ENCODE measurements around the gene CBS.
A peak's percentile ranks its signal among the peaks of the same experiment; 100 is the strongest.
"Not testable (repeated sequence)": the region's sequence is repeated elsewhere in the genome, so short reads cannot be mapped to it uniquely, and the experiment has no call there.

Gene CBS

GRCh38 chr21:43027846-43028731 lies 47.5 kb downstream of the CBS start:
- Histone ChIP-seq H3K4me3 (no peak overlapping the region), H3K27ac (peak overlapping the region in 1 of 21 experiments; percentile 61)

DNA sequence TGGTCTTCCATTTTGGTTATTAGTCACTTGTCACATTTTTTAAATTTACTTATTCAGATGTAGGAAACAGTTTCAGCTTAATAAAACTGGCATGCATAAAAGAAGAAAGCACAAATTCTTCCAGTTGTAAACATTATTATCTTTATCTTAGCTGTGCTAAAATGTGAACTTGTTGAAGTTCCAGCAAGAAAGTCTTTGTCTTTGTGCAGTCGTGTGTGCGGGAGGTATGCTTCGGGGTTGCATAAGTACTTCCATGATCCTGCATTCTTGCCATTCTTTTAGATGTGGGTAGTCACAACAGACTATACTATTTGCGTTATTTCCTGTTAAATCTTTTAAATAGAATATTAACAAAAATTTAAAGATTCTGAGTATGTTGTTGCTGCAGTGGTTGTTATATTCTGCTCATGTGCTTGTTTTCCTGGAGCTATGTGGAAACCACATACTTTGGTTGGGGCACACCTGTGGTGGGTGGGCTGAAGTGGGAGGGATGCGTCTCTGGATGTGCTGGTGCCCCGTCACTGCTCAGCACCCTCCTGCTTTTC lies 49.9 kb downstream of the CBS start:
- Histone ChIP-seq H3K4me3 (no peak overlapping the region), H3K27ac (no peak overlapping the region)

DNA sequence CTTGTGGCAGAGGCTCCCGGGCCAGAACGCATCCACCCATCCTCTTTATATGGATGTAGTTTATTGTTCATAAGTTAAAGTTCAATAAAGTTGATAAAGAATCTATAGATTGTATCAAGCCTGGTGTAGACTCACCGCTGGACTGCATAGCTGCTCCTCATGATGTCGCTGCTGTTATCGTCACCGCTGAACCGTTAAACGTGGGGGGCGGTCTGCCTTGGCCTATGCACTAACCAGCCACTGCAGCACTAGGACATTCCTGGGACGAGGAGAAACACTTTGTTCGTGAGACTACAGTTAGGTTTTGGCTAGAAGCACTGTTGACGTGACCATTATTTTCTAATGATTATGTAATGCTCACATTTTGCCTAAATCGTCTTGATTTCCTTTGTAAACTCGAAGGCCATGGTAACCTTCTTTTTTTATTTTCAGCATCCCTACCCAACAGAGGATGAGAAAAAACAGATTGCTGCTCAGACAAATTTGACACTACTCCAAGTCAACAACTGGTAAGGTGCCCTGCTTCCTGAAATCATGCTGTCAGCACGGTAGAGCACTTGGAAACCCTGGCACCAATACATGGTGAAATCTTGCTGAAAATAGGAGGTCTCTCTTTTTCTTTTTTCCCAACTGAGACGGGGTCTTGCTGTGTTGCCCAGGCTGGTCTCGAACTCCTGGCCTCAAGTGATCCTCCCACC lies 51.0 kb downstream of the CBS start:
- no peak overlapping the region for H3K4me3 ChIP-seq
- H3K27ac ChIP-seq = no peak overlapping the region

DNA sequence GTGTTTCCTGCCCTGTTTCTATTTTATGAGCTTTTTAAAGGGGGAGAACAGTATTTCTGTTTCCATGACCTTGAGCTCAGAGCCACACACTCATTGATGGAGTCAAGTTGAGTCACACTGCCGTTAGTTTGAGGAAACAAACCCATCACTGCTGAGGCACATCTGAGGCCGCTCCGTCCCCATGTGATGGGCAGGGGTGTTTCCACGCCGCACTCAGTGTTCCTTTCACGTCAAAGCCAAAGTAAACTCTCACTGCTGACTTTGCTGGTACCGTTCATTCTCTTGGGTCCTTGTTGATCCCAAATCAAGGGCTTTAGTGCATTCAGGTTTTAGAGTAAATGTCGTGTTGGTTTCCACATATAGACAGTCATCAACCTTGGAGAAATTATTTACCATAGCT lies 52.5 kb downstream of the CBS start:
- Histone ChIP-seq H3K4me3 (no peak overlapping the region), H3K27ac (no peak overlapping the region)

- no peak overlapping the region for H3K4me3 ChIP-seq
- no peak overlapping the region for H3K27ac ChIP-seq
Measured at GRCh38 chr21:43021756-43022600, 53.7 kb downstream of the CBS start.

DNA sequence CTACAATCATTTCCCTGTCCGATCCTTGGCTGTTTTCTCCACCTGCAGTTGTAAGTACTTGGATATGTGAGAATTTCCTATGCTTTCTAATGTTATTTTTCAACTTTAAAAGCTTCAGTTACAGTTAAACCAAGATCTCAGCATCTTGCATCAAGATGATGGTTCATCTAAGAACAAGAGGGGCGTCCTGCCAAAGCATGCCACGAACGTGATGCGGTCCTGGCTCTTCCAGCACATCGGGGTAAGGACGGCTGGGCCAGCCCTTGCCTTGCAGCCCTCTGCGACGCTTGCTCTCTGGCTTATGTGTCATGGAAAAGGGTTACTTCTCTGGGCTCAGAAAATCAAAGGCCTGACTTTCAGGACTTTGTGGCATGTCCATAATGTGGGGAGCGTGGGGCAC lies 54.4 kb downstream of the CBS start:
- Histone ChIP-seq H3K27ac (no peak overlapping the region), H3K4me3 (no peak overlapping the region)

- Histone ChIP-seq H3K4me3 (no peak overlapping the region), H3K27ac (no peak overlapping the region)
Measured at GRCh38 chr21:43020771-43021170, 54.9 kb downstream of the CBS start.

DNA sequence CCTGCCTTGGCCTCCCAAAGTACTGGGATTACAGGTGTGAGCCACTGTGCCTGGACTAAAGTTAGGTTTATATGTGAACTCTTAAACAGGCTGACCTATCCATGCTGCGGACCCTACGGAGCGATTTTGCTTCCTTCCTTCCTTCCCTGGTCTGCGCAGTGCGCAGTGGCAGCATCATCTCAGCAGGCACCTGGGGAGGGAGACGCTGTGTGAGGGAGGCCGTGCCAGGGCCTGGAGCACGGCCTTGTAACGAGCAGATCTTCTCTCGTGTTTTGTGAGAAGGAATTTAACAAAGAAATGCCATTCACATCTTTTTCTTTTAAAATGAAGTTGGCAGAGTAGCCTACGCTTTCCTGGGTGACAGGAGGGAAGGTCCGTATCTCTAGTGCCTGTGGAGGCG lies 55.5 kb downstream of the CBS start:
- no peak overlapping the region for H3K27ac ChIP-seq
- H3K4me3 ChIP-seq = no peak overlapping the region

GRCh38 chr21:43018519-43018918 lies 57.1 kb downstream of the CBS start:
- H3K27ac ChIP-seq = no peak overlapping the region
- no peak overlapping the region for H3K4me3 ChIP-seq

DNA sequence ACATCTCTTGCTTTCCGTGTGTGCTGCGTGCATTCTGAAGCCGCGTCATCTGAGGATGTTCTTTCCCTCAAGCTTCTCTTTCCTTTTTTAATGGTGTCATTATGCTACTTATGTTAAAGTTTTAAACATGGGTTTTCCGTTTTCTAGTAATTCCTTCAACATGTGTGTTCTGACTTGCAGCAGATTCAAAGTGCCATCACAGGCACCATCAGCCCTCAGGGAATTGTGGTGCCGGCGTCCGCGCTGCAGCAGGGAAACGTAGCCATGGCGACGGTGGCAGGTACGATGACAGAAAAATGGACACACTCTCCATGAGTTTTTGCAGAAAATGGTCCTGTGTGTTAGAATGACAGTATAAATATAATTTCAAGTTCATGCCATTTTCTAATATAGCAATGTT lies 58.9 kb downstream of the CBS start:
- H3K27ac ChIP-seq = no peak overlapping the region
- H3K4me3 ChIP-seq = no peak overlapping the region

GRCh38 chr21:43015906-43016540 lies 59.6 kb downstream of the CBS start:
- Histone ChIP-seq H3K4me3 (no peak overlapping the region), H3K27ac (no peak overlapping the region)

DNA sequence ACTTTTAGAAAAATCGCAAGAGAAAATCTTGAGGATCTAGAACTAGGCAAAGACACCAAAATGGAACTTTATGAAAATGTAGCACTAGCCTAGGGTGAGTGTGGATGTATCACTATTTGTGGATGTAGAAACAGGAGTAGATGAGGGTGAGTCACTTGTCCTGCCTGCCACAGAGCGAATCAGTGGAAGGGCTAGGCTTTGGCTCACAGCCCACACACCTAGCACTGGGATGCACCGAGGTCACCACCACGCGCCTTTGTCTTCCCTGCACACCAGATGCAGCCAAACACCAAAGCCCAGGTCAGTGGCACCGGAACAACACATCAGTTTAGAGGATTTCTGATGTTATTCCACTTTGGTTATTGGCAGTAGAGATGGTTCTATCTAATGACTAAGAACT lies 63.0 kb downstream of the CBS start:
- no peak overlapping the region for H3K4me3 ChIP-seq
- no peak overlapping the region for H3K27ac ChIP-seq

- Histone ChIP-seq H3K27ac (no peak overlapping the region), H3K4me3 (no peak overlapping the region)
Measured at GRCh38 chr21:43006874-43007208, 68.8 kb downstream of the CBS start.

DNA sequence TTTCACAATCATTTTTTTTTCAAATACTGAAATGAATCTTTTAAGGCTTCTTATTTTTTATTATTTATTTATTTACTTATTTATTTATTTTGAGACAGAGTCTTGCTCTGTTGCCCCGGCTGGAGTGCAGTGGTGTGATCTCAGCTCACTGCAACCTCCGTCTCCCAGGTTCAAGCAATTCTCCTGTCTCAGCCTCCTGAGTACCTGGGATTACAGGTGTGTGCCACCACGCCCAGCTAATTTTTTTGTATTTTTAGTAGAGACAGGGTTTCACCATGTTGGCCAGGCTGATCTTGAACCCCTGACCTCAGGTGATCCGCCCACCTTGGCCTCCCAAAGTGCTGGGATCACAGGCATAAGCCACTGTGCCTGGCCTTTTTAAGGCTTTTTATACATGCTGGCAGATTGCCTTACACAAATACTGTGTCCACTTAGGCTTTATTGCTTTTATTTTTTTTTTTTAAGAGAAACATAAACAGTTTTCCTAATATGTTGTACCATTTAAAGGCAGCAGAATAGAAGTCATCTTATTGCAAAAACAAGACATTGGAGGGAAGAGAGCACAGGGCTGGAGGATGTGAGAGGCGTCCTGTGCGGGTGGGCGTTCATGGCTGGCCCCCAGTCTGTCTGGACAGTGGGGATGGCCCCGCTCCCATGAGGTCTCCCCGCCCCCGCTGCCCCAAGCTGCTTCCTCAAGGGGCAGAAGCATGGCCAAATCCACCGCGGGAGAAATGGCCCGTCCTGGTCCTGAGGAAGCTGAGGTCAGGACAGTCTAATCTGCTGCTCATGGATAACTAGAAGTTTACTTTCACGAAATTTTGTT lies 69.4 kb downstream of the CBS start:
- not testable (repeated sequence) for H3K4me3 ChIP-seq, H3K27ac ChIP-seq

GRCh38 chr21:43005635-43006034 lies 70.0 kb downstream of the CBS start:
- Histone ChIP-seq H3K4me3 (no peak overlapping the region), H3K27ac (no peak overlapping the region)

DNA sequence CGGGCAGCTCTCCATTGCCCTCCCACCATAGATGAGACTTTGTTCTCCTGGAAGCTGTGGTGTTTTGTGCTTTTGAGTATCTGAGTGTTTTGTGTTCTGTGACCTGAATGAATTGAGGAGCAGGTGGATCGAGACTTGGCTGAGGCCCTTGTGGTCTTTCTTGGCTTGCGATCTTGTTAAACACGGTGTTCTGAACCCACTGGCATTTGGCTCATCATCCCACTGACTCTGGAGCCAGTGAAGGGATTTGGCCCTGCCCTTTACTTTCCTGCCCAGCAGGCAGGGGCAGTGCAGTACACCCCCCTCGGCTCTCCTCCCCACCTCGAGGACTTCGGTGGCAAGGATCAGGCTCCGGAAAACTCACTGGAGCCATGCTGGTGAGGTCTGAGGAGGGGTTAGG lies 70.7 kb downstream of the CBS start:
- H3K4me3 ChIP-seq = no peak overlapping the region
- H3K27ac ChIP-seq = no peak overlapping the region

Data from skin epidermis (tissue), 12 donors.